ENCODE data around the gene DBP.
"Not testable (repeated sequence)": the region's sequence is repeated elsewhere in the genome, so short reads cannot be mapped to it uniquely, and the experiment has no call there.

The DBP gene

DNA sequence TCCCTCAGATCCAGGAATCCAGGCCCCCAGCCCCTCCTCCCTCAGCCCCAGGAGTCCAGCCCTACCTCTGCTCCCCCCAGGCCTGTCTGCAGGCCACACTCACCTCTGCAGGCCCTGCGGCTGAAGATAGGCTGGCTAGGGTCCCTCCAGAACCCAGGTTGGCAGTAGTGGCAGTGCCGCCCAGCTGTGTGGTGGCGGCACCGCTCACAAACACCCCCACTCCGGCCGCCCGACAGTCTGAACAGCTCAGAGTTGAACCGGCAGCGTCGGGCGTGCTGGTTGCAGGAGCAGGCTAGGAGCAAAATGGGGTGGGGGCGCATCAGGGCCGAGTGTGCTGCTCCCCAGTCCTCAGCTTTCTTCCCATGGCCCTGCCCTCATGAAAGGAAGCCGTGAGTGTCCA lies 27.3 kb upstream of the DBP start:
- Histone ChIP-seq H3K36me3 (ENCODE audit: control insufficient read depth, low read depth, low read length) (no peaks in the 10 kb centered on the region), H3K4me1 (ENCODE audit: control insufficient read depth, low read depth, low read length) (no peaks in the 10 kb centered on the region), H3K27me3 (ENCODE audit: control insufficient read depth, insufficient read depth, low read length) (no peaks in the 10 kb centered on the region), H3K9ac (ENCODE audit: low read length) (no peak overlapping the region), H3K4me3 (ENCODE audit: low read length) (no peak overlapping the region), H3K9me3 (ENCODE audit: control insufficient read depth, low read depth, low read length) (no peaks in the 10 kb centered on the region), H3K27ac (ENCODE audit: low read length) (no peak overlapping the region)

DNA sequence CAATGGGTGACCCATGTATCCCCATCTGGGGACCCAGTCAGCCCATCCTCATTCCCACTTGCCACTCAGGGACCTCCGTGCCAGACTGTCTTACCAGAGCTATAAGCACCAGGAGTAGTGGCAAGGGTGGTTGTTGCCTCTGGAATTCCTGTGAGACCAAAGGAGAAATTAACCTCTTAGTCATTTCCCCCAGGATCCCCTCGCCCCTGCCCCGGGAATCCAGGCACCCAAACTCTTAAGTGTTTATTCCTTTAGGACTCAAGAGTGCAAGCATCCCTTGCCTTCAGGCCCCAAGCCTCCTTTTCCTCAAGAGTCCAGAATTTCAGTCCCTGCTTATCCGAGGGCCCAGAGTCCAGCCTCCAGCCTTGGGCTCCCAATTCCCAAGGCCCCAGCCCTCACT lies 26.5 kb upstream of the DBP start:
- Histone ChIP-seq H3K27me3 (ENCODE audit: control insufficient read depth, insufficient read depth, low read length) (no peaks in the 10 kb centered on the region), H3K27ac (ENCODE audit: low read length) (no peak overlapping the region), H3K4me1 (ENCODE audit: control insufficient read depth, low read depth, low read length) (no peaks in the 10 kb centered on the region), H3K36me3 (ENCODE audit: control insufficient read depth, low read depth, low read length) (no peaks in the 10 kb centered on the region), H3K4me3 (ENCODE audit: low read length) (no peak overlapping the region), H3K9me3 (ENCODE audit: control insufficient read depth, low read depth, low read length) (no peaks in the 10 kb centered on the region), H3K9ac (ENCODE audit: low read length) (no peak overlapping the region)

DNA sequence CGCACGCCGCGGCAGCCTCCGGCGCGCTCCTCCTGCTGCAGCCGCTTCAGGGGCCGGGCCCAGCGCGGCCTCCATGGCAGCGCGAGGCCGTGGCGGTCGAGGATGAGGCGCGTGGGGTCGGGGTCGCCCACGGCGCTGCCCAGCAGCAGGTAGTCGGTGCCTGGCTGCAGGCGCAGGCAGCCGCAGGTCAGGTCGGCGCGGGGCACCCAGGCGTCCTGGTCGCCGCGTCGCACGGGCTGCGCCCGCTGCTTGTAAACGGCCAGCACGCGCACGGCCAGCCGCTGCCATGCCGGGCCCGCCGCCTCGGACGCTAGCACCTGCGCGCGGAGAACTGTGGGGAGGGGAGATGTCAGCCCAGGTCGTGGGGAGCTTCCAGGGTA lies 24.5 kb upstream of the DBP start:
- Histone ChIP-seq H3K9me3 (ENCODE audit: control insufficient read depth, low read depth, low read length) (no peaks in the 10 kb centered on the region), H3K4me3 (ENCODE audit: low read length) (no peak overlapping the region), H3K4me1 (ENCODE audit: control insufficient read depth, low read depth, low read length) (peaks cover 4% of the 10 kb centered on the region), H3K27ac (ENCODE audit: low read length) (no peak overlapping the region), H3K36me3 (ENCODE audit: control insufficient read depth, low read depth, low read length) (no peaks in the 10 kb centered on the region), H3K9ac (ENCODE audit: low read length) (no peak overlapping the region), H3K27me3 (ENCODE audit: control insufficient read depth, insufficient read depth, low read length) (no peaks in the 10 kb centered on the region)

DNA sequence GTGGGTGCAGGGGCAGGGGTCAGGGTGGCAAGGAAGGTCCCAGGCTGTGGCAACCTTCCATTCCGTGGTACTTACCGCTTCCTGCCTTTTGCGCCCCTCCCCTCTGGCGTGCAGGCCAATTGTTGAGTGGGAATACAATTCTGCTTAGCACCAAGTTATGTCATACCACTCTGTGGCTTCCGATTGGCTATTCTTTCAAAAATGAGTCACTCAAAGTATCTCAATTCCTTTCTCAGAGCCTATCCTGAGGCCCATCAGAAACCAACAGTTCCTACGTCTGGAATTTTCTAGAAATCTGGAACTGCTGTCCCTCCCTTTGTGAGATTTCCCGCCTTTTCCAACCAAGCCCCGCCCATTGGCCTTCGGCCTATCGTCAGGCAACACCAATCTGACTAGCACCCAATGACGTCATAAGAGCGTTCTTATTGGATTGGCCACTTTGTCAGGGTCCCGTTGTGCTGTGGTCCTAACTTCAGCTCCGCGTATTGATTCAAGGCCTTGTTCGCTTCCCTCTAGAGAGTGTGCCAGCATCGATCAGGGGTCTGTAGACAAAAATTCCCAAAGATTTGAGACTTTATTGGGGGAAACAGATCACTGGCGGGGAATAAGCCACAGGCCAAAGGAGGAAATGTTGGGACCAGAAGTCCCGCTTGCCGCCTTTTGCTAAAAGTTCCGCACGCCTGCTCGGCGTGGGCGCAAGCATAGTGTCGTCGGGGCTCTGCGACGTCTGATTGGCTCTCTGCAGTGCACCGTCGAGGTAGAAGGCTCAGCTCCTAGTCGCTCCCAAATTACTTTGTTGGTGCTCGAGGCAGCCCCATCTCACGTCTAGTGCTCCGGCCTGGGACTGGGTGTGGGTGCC lies 23.9 kb upstream of the DBP start:
- H3K36me3 ChIP-seq (ENCODE audit: control insufficient read depth, low read depth, low read length): no peaks in the 10 kb centered on the region
- H3K4me1 ChIP-seq (ENCODE audit: control insufficient read depth, low read depth, low read length): peaks cover 4% of the 10 kb centered on the region
- no peaks in the 10 kb centered on the region for H3K9me3 ChIP-seq (ENCODE audit: control insufficient read depth, low read depth, low read length)
- H3K27me3 ChIP-seq (ENCODE audit: control insufficient read depth, insufficient read depth, low read length): no peaks in the 10 kb centered on the region
- H3K9ac ChIP-seq (ENCODE audit: low read length): no peak overlapping the region
- H3K27ac ChIP-seq (ENCODE audit: low read length): no peak overlapping the region
- no peak overlapping the region for H3K4me3 ChIP-seq (ENCODE audit: low read length)

DNA sequence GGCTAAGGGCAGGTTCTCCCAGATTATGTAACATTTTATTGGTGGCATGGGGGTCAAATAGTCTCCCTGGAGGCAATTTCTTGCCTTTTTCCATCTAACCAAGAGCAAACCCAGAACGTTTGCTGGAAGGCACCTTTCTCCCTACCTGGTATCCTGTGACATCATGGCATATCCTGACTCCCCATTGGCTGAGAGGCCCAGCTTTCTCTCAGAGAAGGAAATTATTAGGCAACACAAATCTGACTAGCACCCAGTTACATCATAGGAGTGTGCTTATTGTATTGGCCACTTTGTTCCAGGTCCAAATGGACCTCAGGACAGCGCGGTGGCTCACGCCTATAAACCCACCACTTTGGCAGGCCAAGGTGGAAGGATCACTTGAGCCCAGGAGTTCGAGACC lies 22.6 kb upstream of the DBP start:
- H3K27ac ChIP-seq (ENCODE audit: low read length): no peak overlapping the region
- H3K36me3 ChIP-seq (ENCODE audit: control insufficient read depth, low read depth, low read length): no peaks in the 10 kb centered on the region
- no peaks in the 10 kb centered on the region for H3K9me3 ChIP-seq (ENCODE audit: control insufficient read depth, low read depth, low read length)
- no peak overlapping the region for H3K4me3 ChIP-seq (ENCODE audit: low read length)
- H3K27me3 ChIP-seq (ENCODE audit: control insufficient read depth, insufficient read depth, low read length): no peaks in the 10 kb centered on the region
- no peak overlapping the region for H3K9ac ChIP-seq (ENCODE audit: low read length)
- H3K4me1 ChIP-seq (ENCODE audit: control insufficient read depth, low read depth, low read length): peaks cover 4% of the 10 kb centered on the region

DNA sequence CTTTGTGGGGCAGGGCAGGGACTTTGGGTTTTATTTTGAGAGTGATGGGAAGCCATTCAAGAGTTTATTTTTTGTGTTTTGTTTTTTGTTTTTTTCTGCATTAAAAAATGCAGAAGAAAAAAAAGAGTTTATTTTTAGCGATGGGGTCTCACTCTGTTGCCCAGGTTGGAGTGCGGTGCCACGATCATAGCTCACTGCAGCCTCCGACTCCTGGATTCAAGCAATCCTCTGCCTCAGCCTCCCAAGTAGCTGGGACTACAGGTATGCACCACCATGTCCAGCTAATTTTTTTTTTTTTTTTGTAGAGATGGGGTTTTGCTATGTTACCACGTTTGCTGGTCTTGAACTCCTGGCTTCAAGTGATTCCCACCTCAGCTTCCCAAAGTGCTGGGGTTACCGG lies 21.3 kb upstream of the DBP start:
- Histone ChIP-seq H3K36me3 (ENCODE audit: control insufficient read depth, low read depth, low read length) (no peaks in the 10 kb centered on the region), H3K27ac (ENCODE audit: low read length) (no peak overlapping the region), H3K9me3 (ENCODE audit: control insufficient read depth, low read depth, low read length) (no peaks in the 10 kb centered on the region), H3K4me3 (ENCODE audit: low read length) (no peak overlapping the region), H3K27me3 (ENCODE audit: control insufficient read depth, insufficient read depth, low read length) (no peaks in the 10 kb centered on the region), H3K9ac (ENCODE audit: low read length) (no peak overlapping the region), H3K4me1 (ENCODE audit: control insufficient read depth, low read depth, low read length) (peaks cover 4% of the 10 kb centered on the region)

DNA sequence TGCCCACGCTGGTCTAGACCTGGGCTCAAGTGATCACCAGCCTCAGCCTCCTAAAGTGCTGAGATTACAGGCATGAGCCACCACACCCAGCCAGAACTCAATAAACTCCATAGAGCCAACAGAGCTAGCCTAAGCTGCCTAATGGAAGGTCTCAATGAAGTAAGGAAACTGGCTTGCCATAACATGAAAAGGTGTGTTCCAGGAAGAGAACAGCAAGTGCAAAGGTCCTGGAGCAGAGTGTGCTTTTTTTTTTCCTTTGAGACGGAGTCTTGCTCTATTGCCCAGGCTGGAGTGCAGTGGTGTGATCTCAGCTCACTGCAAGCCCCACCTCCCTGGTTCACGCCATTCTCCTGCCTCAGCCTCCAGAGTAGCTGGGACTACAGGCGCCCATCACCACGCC lies 20.6 kb upstream of the DBP start:
- H3K9ac ChIP-seq (ENCODE audit: low read length); H3K27me3 ChIP-seq (ENCODE audit: control insufficient read depth, insufficient read depth, low read length); H3K4me3 ChIP-seq (ENCODE audit: low read length); H3K9me3 ChIP-seq (ENCODE audit: control insufficient read depth, low read depth, low read length); H3K36me3 ChIP-seq (ENCODE audit: control insufficient read depth, low read depth, low read length); H3K27ac ChIP-seq (ENCODE audit: low read length); H3K4me1 ChIP-seq (ENCODE audit: control insufficient read depth, low read depth, low read length): not testable (repeated sequence)

DNA sequence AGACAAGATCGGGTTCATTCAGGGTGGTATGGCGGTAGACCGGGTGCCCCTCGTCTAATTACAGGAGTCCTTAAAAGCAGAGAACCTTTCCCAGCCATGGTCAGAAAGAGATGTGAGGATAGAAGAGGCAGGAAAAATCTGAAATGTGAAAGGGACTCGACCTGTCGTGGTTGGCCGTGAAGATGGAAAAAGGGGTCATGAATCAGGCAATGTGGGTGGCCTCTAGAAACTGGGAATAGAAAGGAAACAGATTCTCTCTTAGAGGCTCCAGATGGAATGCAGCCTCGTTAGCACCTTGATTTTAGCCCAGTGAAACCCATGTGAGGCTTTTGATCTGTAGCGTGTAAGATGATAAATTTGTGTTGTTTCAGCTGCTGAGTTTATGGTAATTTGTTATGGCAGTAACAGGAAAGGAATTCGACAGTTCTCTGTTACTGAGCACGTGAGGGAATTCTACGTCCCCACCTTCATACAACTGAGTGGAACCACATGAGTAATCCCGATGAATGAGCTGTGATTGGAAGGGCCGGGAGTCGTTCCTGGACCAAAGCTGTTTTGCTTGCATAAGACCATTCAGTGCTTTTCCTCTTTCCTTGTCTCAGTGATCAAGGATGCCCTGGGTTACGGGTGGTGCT lies 19.8 kb upstream of the DBP start:
- Histone ChIP-seq H3K27ac (ENCODE audit: low read length) (no peak overlapping the region), H3K36me3 (ENCODE audit: control insufficient read depth, low read depth, low read length) (no peaks in the 10 kb centered on the region), H3K27me3 (ENCODE audit: control insufficient read depth, insufficient read depth, low read length) (no peaks in the 10 kb centered on the region), H3K9me3 (ENCODE audit: control insufficient read depth, low read depth, low read length) (no peaks in the 10 kb centered on the region), H3K9ac (ENCODE audit: low read length) (no peak overlapping the region), H3K4me1 (ENCODE audit: control insufficient read depth, low read depth, low read length) (peaks cover 4% of the 10 kb centered on the region), H3K4me3 (ENCODE audit: low read length) (no peak overlapping the region)

DNA sequence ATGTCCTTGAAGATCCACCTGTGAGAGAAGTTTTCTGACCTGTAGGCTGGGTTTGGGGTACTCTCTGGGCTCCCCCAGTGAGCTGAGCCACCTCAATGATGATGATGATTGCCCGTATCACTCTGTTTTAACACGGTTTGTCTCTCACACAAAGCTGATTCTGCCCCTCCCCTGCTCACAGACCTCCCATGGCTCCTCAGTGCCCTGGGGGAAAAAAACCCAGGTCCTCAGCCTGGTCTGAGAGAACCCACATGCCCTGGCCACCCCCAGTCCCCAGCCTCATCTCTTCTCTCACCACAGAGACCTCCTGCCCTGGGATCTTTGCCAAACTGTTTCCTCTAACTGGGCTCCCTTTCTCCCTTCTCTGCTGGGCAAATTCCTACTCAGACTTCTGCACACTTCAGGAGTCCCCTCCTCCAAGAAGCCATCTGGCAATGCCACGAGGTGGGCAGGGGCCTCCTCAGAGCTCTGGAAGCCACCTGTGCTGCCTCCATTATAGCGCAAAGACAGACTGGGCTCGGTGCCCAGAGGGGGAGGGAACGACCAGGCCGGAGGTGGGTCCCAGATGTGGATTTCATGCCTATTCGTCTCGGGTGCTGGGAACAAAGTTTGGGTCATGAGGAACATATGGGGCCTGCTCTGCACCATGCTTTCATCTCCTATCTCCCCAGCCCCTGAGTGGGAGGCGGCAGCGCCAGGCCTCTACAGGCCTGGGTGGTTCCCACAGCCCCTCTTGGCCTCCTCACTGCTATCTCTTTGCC lies 17.3 kb upstream of the DBP start:
- Histone ChIP-seq H3K9me3 (ENCODE audit: control insufficient read depth, low read depth, low read length) (no peaks in the 10 kb centered on the region), H3K27ac (ENCODE audit: low read length) (no peak overlapping the region), H3K4me1 (ENCODE audit: control insufficient read depth, low read depth, low read length) (peaks cover 4% of the 10 kb centered on the region), H3K27me3 (ENCODE audit: control insufficient read depth, insufficient read depth, low read length) (no peaks in the 10 kb centered on the region), H3K4me3 (ENCODE audit: low read length) (no peak overlapping the region), H3K36me3 (ENCODE audit: control insufficient read depth, low read depth, low read length) (no peaks in the 10 kb centered on the region), H3K9ac (ENCODE audit: low read length) (no peak overlapping the region)

DNA sequence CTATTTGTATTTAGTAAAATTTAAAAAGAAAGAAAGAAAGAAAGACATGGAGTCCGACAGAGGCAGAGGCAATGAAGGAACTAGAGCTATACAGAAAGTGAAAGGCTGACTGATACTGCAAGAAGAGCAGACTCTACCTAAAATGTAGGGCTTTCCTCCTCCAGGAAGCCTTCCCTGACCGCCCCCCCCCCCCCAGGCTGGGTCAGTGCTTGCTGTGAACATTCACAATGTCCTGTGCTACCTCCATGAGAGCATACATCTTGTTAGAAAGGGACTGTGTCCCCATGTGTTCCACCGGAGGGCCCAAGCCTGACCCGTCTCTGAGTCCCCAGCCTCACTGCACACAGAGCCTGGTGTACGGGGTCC lies 14.5 kb upstream of the DBP start:
- H3K9ac ChIP-seq (ENCODE audit: low read length): no peak overlapping the region

DNA sequence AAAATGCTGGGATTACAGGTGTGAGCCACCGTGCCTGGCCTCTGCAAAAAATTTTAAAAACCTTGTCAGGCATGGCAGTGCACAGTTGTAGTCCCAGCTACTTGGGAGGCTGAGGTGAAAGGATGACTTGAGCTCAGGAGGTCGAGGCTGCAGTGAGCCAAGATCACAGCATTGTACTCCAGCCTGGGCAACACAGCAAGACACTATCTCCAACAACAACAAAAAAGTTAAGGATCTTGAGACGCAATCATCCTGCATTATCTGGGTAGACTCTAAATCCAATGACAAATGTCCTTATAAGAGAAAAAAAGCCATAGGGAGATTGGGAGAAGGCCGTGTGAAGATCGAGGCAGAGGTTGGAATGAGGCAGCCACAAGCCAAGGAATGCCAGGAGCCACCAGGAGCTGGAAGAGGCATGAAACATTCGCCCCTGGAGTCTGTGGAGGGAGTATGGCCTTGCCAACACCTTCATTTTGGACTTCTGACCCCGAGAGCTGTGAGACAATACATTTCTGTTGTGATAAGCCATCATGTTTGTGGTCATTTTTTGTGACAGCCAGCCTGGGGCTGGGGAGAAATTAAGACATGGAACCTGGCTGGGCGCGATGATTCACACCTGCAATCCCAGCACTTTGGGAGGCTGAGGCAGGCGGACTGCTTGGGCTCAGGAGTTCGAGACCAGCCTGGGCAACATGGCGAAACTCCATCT lies 13.9 kb upstream of the DBP start:
- Histone ChIP-seq H3K9me3 (ENCODE audit: control insufficient read depth, low read depth, low read length) (no peaks in the 10 kb centered on the region), H3K9ac (ENCODE audit: low read length) (no peak overlapping the region), H3K36me3 (ENCODE audit: control insufficient read depth, low read depth, low read length) (no peaks in the 10 kb centered on the region), H3K4me1 (ENCODE audit: control insufficient read depth, low read depth, low read length) (no peaks in the 10 kb centered on the region), H3K27me3 (ENCODE audit: control insufficient read depth, insufficient read depth, low read length) (no peaks in the 10 kb centered on the region), H3K27ac (ENCODE audit: low read length) (no peak overlapping the region), H3K4me3 (ENCODE audit: low read length) (no peak overlapping the region)

More for the DNA sequence above, 14.5 kb upstream of the DBP start:
- Histone ChIP-seq H3K9me3 (ENCODE audit: control insufficient read depth, low read depth, low read length) (no peaks in the 10 kb centered on the region), H3K4me3 (ENCODE audit: low read length) (no peak overlapping the region), H3K4me1 (ENCODE audit: control insufficient read depth, low read depth, low read length) (no peaks in the 10 kb centered on the region), H3K27ac (ENCODE audit: low read length) (no peak overlapping the region), H3K36me3 (ENCODE audit: control insufficient read depth, low read depth, low read length) (no peaks in the 10 kb centered on the region), H3K27me3 (ENCODE audit: control insufficient read depth, insufficient read depth, low read length) (no peaks in the 10 kb centered on the region)

Data from iPS-18a (cell line).